GM12892 (cell line): ENCODE data around the gene GPR176.

Source experiments
- POLR2A ChIP-seq: IDR thresholded peaks from 2 replicates; pipeline ENCODE4 v1.6.1; 2011; ENCODE audit warnings: low read depth, low read length, control low read depth
- POLR2AphosphoS5 ChIP-seq: IDR thresholded peaks from 2 replicates; pipeline ENCODE4 v1.6.1; 2011; ENCODE audit warnings: low read depth, low read length, control low read depth
- TAF1 ChIP-seq: IDR thresholded peaks from 2 replicates; pipeline ENCODE4 v1.6.1; 2011; ENCODE audit warnings: low read depth, mild to moderate bottlenecking, control low read depth, low read length, borderline replicate concordance

DNA sequence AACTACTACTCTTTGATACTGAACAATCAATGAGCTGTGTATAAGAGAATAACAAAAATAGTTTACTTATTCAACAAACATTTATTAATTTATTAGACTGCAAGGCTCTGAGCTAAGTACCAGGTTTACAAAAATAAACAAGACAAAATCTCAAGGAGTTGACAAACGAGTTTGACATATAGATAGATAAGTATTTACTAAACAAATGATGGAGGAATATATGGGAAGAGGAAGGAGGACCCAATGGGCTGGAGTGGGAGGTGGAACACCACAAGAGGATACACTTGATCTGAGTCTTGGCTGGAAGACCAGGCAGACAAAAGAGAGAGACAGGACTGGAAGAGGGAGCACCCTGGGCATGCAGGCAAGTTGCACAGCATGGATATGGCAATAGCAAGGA, 89.9 kb downstream of the GPR176 start:
- TF ChIP-seq TAF1 (no peak), POLR2A (no peak), POLR2AphosphoS5 (no peak)
